Stimulated activated CD4-positive, alpha-beta T cell treated with anti-CD3 and anti-CD28 coated beads, Interleukin-15, amount 100 ng/mL, for 1 hour (primary cell): ENCODE results near the gene ASPHD1.
"Not testable (repeated sequence)": the region's sequence is repeated elsewhere in the genome, so short reads cannot be mapped to it uniquely, and the experiment has no call there.

ENCODE experiments used
- DNase-seq, 2 donors: peaks; one replicate each; pipeline ENCODE4 v3.0.0-alpha.2; 2020; ENCODE audit warnings: low read depth in 1 of 2, low spot score in 1 of 2

Gene ASPHD1

GRCh38 chr16:29877266-29877961 is 22.9 kb upstream of the ASPHD1 start:
- no peak for DNase-seq

- DNase-seq = no peak
Observed at GRCh38 chr16:29878172-29878571, 22.1 kb upstream of the ASPHD1 start.

GRCh38 chr16:29881050-29881449 is 19.2 kb upstream of the ASPHD1 start:
- DNase-seq = no peak

GRCh38 chr16:29883987-29884386 is 16.3 kb upstream of the ASPHD1 start:
- DNase-seq = no peak

- DNase-seq = not testable (repeated sequence)
Observed at GRCh38 chr16:29889372-29889771, 10.9 kb upstream of the ASPHD1 start.

- no peak for DNase-seq
Observed at GRCh38 chr16:29891525-29892457, 8.5 kb upstream of the ASPHD1 start.

GRCh38 chr16:29892458-29892813 is 7.9 kb upstream of the ASPHD1 start:
- no peak for DNase-seq

GRCh38 chr16:29893553-29893952 is 6.7 kb upstream of the ASPHD1 start:
- no peak for DNase-seq

- no peak for DNase-seq
Observed at GRCh38 chr16:29894352-29894751, 5.9 kb upstream of the ASPHD1 start.

GRCh38 chr16:29896841-29897240 is 3.4 kb upstream of the ASPHD1 start:
- no peak for DNase-seq

- no peak for DNase-seq
Observed at GRCh38 chr16:29897333-29897732, 3.0 kb upstream of the ASPHD1 start.

- DNase-seq = no peak
Observed at GRCh38 chr16:29898135-29898803, 2.0 kb upstream of the ASPHD1 start.

- no peak for DNase-seq
Observed at GRCh38 chr16:29898804-29899515, 1.3 kb upstream of the ASPHD1 start.

GRCh38 chr16:29899516-29900101 is 679 bp upstream of the ASPHD1 start, which contains the start of gene SEZ6L2:
Gene SEZ6L2, minus strand, starts transcription at chr16:29899550. Its CDS starts 531 bp downstream, at chr16:29899019.
- peak in 1 of 2 donors; percentile 74 for DNase-seq

GRCh38 chr16:29900888-29901606 is 759 bp downstream of the ASPHD1 start:
- no peak for DNase-seq

- no peak for DNase-seq
Observed at GRCh38 chr16:29901607-29901945, 1.3 kb downstream of the ASPHD1 start.

GRCh38 chr16:29903590-29903989 is 3.3 kb downstream of the ASPHD1 start:
- no peak for DNase-seq

- DNase-seq = no peak
Observed at GRCh38 chr16:29904947-29905346, 4.7 kb downstream of the ASPHD1 start.

- DNase-seq = no peak
Observed at GRCh38 chr16:29905668-29906067, 5.4 kb downstream of the ASPHD1 start.
